CD4-positive, alpha-beta T cell (primary cell): ENCODE data around the gene USP3. TPM values are rescaled to one million over a fixed set of nuclear protein-coding genes. Genes with fewer than 3 reads are reported as not detected.
A peak's percentile ranks its signal among the peaks of the same experiment; 100 is the strongest.

ENCODE experiments used
- ATAC-seq: fragments of 200-7000 bp; cut with Tn5 transposase; one replicate; pipeline ENCODE4 v1.10.0; 2022; ENCODE audit warnings: mild to moderate bottlenecking; ENCODE audit not compliant: poor library complexity
- CTCF ChIA-PET: fragments of 350-600 bp; sonication (Branson Sonifier 250); formaldehyde crosslinking; loops from one replicate; lab custom pipeline; 2021; ENCODE audit warnings: antibody characterized with exemption, inconsistent platforms; lab: Charles Lee
- POLR2A ChIA-PET: fragments of 350-600 bp; sonication (Branson Sonifier 250); formaldehyde crosslinking; loops from one replicate; lab custom pipeline; 2021; ENCODE audit warnings: antibody characterized with exemption, inconsistent platforms; lab: Charles Lee
- DNase-seq, 14 experiments: peaks; one replicate each; pipeline ENCODE4 v3.0.0-alpha.2; 2013 to 2020; ENCODE audit warnings: mixed read lengths in 2 of 14
- H3K27ac ChIP-seq, 2 donors: one replicate each; pipeline versions ENCODE4 v1.5.1 to v1.7.0; 2013; ENCODE audit warnings: low read length in 2 of 2, low read depth in 1 of 2, mild to moderate bottlenecking in 1 of 2
- H3K27me3 ChIP-seq, 2 experiments: 1 replicate in 1 of 2; 2 replicates in 1 of 2; pipeline versions ENCODE4 v1.6.1 to v1.7.0; 2013; ENCODE audit warnings: low read length in 2 of 2, control low read depth in 1 of 2, mild to moderate bottlenecking in 1 of 2, moderate library complexity in 1 of 2; ENCODE audit not compliant: insufficient read depth in 2 of 2, control insufficient read depth in 1 of 2
- H3K36me3 ChIP-seq: one replicate; pipeline ENCODE4 v1.6.1; 2013; ENCODE audit warnings: low read length, control low read depth; ENCODE audit not compliant: insufficient read depth
- H3K4me1 ChIP-seq: one replicate; pipeline ENCODE4 v1.6.1; 2013; ENCODE audit warnings: low read length, control low read depth; ENCODE audit not compliant: insufficient read depth
- H3K4me3 ChIP-seq: one replicate; pipeline ENCODE4 v1.5.1; 2013; ENCODE audit warnings: mild to moderate bottlenecking, low read length, moderate library complexity
- H3K9me3 ChIP-seq, 2 experiments: 1 replicate in 1 of 2; 2 replicates in 1 of 2; pipeline versions ENCODE4 v1.6.1 to v1.7.0; 2013; ENCODE audit warnings: low read length in 2 of 2, mild to moderate bottlenecking in 2 of 2, control low read depth in 1 of 2, moderate library complexity in 1 of 2; ENCODE audit not compliant: control insufficient read depth in 1 of 2, insufficient read depth in 1 of 2
- H3K27ac Mint-ChIP-seq: one replicate; pipeline ENCODE4 v1.8.0; 2020; ENCODE audit warnings: mixed read lengths
- H3K27me3 Mint-ChIP-seq: one replicate; pipeline ENCODE4 v1.8.0; 2021; ENCODE audit warnings: mixed read lengths
- H3K36me3 Mint-ChIP-seq: one replicate; pipeline ENCODE4 v1.8.0; 2021; ENCODE audit warnings: low read depth, mixed read lengths
- H3K4me1 Mint-ChIP-seq: one replicate; pipeline ENCODE4 v1.8.0; 2021; ENCODE audit warnings: low read depth, mixed read lengths
- H3K4me3 Mint-ChIP-seq: one replicate; pipeline ENCODE4 v1.8.0; 2020; ENCODE audit warnings: mild to moderate bottlenecking, mixed read lengths
- H3K9me3 Mint-ChIP-seq: one replicate; pipeline ENCODE4 v1.8.0; 2020; ENCODE audit warnings: mixed read lengths
- CTCF ChIP-seq: fragments of 200-600 bp; IDR thresholded peaks from one replicate; pipeline ENCODE4 v1.8.0; 2022; ENCODE audit warnings: antibody characterized with exemption, mild to moderate bottlenecking
- intact Hi-C, 2 experiments: fragments of 100-400 bp; cut with DNase I in 1 of 2; cut with micrococcal nuclease in 1 of 2; formaldehyde crosslinking; loops; one replicate each; pipeline versions ENCODE4 v1.15.1 to v1.9.0; 2023 to 2025; cut with DNase I, micrococcal nuclease
- total RNA-seq, 174 experiments: library from RNA in 2 of 174; stranded (reverse) in 2 of 174; gene quantifications; one replicate each; pipeline ENCODE4 v1.2.3 and lab custom pipeline; 2021 to 2026

The USP3 gene
- total RNA-seq, 2 experiments from 2014 or later, result 280 to 282 TPM

DNA sequence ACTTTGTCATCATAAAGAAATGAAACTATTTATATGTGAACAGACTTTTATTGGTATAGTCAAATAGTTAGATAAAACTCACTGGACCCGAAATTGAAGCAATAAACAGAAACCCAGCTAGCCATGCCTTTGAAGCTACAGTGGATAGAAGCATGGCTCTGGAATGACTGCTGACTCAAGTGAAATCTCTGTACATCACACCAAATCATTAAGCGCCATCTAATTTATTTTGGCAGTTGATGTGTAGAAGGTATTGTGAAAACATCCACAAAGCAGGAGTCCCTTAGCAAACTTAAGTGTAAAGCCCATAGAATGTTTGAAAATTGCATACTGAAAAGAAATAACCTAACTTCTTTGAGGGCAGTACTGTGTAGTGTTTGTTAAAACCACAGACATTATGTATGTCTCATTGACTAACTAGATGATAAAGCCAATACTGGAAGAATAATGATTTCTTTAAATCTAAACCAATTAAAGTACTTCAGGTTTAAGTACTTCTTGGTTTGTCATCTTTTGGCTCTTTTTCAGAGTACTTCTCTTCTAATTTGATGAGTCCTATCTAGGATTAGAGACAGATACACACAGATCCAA lies 50.0 kb downstream of the USP3 start:
- peaks cover 82% of the 10 kb centered on the region for H3K36me3 Mint-ChIP-seq
- intact Hi-C loops, result loop anchor here (5.0 kb wide), 2 partner anchors 47 to 87 kb away; no protein-coding TSS in a partner anchor

DNA sequence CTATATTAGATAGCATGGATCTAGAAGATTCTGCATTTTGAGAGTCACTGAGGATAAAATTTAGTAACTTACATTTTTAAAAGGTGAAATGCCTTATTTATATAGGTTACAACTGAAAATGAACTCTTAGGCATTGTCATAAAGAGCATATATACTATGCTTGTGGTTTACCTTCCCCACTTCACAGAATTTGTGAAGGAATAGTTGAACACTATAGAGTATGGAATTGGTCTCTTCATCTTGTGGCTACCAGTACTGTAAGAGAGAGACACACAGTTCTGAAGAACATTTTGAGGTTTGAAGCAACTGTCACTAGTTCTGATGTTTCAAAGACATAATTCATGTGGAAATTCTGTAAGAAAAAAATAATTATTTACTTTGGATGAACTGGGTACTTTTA lies 51.1 kb downstream of the USP3 start:
- Mint-ChIP-seq H3K27ac (peak overlapping the region; percentile 67), H3K4me1 (peaks cover 60% of the 10 kb centered on the region), H3K27me3 (no peaks in the 10 kb centered on the region), H3K4me3 (no peak overlapping the region), H3K9me3 (no peaks in the 10 kb centered on the region), H3K36me3 (peaks cover 82% of the 10 kb centered on the region)
- POLR2A ChIA-PET, result no interaction called here
- ATAC-seq (no peak), DNase-seq (no peak)
- H3K4me1 ChIP-seq, result no peaks in the 10 kb centered on the region
- H3K9me3 ChIP-seq, result no peaks in the 10 kb centered on the region
- H3K27me3 ChIP-seq, result no peaks in the 10 kb centered on the region
- TF ChIP-seq CTCF, result no peak
- H3K4me3 ChIP-seq, result no peak overlapping the region
- CTCF ChIA-PET, result interaction anchor here (0.9 kb wide), 1 partner anchor 89 kb away, joined by 4 read pairs; no protein-coding TSS in a partner anchor
- H3K36me3 ChIP-seq, result peaks cover 62% of the 10 kb centered on the region
- intact Hi-C loops, result loop anchor here in 1 of 2 experiments (5.0 kb wide), 1 partner anchor 33 kb away; no protein-coding TSS in a partner anchor
- H3K27ac ChIP-seq, result no peak overlapping the region

More for the DNA sequence above, 50.0 kb downstream of the USP3 start:
- Mint-ChIP-seq H3K4me1 (peaks cover 66% of the 10 kb centered on the region), H3K27ac (peak overlapping the region; percentile 67), H3K4me3 (peak overlapping the region; percentile 20), H3K27me3 (no peaks in the 10 kb centered on the region), H3K9me3 (no peaks in the 10 kb centered on the region)
- no peak overlapping the region for H3K27ac ChIP-seq
- ChIA-PET POLR2A (interaction anchor here (1.0 to 2.1 kb wide), 6 partner anchors 10 to 112 kb away, joined by 3 to 10 read pairs (median 4); no protein-coding TSS in a partner anchor), CTCF (interaction anchor here (1.3 to 1.9 kb wide), 3 partner anchors 9 to 88 kb away, joined by 3 to 22 read pairs (median 5); no protein-coding TSS in a partner anchor)
- no peaks in the 10 kb centered on the region for H3K27me3 ChIP-seq
- ATAC-seq (no peak), DNase-seq (no peak)
- no peaks in the 10 kb centered on the region for H3K4me1 ChIP-seq
- H3K4me3 ChIP-seq, result no peak overlapping the region
- no peak for TF ChIP-seq CTCF
- H3K9me3 ChIP-seq, result no peaks in the 10 kb centered on the region
- peaks cover 55% of the 10 kb centered on the region for H3K36me3 ChIP-seq

GRCh38 chr15:63556246-63556645 lies 51.9 kb downstream of the USP3 start:
- no peak for TF ChIP-seq CTCF
- Histone ChIP-seq H3K9me3 (no peaks in the 10 kb centered on the region), H3K36me3 (peaks cover 69% of the 10 kb centered on the region), H3K4me3 (no peak overlapping the region), H3K4me1 (no peaks in the 10 kb centered on the region), H3K27me3 (no peaks in the 10 kb centered on the region), H3K27ac (no peak overlapping the region)
- Mint-ChIP-seq H3K36me3 (peaks cover 89% of the 10 kb centered on the region), H3K9me3 (no peaks in the 10 kb centered on the region), H3K4me3 (no peak overlapping the region), H3K4me1 (peaks cover 67% of the 10 kb centered on the region), H3K27ac (peak overlapping the region; percentile 67), H3K27me3 (no peaks in the 10 kb centered on the region)
- ATAC-seq, result no peak
- DNase-seq, result no peak
- CTCF ChIA-PET, result interaction anchor here (0.8 to 2.2 kb wide), 3 partner anchors 14 to 89 kb away, joined by 4 to 12 read pairs (median 4); no protein-coding TSS in a partner anchor
- POLR2A ChIA-PET, result interaction anchor here (1.1 kb wide), 1 partner anchor 48 kb away, joined by 3 read pairs; no protein-coding TSS in a partner anchor
- intact Hi-C loops, result loop anchor here in 1 of 2 experiments (5.0 kb wide), 1 partner anchor 34 kb away; no protein-coding TSS in a partner anchor
